Adrenal gland (tissue), 19 donors: ENCODE results near the gene RCC2. TPM values are rescaled to one million over a fixed set of nuclear protein-coding genes. Genes with fewer than 3 reads are reported as not detected.
"Not testable (repeated sequence)": the region's sequence is repeated elsewhere in the genome, so short reads cannot be mapped to it uniquely, and the experiment has no call there.

Experiments used
- DNase-seq, 7 donors: peaks; one replicate each; pipeline ENCODE4 v3.0.0-alpha.2; 2019 to 2020
- H3K27ac ChIP-seq, 5 donors: fragments of 200-600 bp; sonication (generic) in 4 of 5; 1 replicate in 3 of 5; 2 replicates in 2 of 5; pipeline versions ENCODE4 v1.5.1 to v1.8.0; 2016 to 2020; ENCODE audit warnings: mild to moderate bottlenecking in 1 of 5
- H3K27me3 ChIP-seq: fragments of 200-600 bp; 2 replicates; pipeline ENCODE4 v1.8.0; 2021
- H3K36me3 ChIP-seq, 2 donors: fragments of 200-600 bp; replicated peaks in 1 of 2; 1 replicate in 1 of 2; 2 replicates in 1 of 2; pipeline versions ENCODE4 v1.5.1 to v1.8.0; 2018 to 2022
- H3K4me1 ChIP-seq, 2 donors: fragments of 200-600 bp; replicated peaks in 1 of 2; 1 replicate in 1 of 2; 2 replicates in 1 of 2; pipeline versions ENCODE4 v1.5.1 to v1.8.0; 2018 to 2021
- H3K4me3 ChIP-seq, 4 donors: fragments of 200-600 bp; sonication (generic) in 3 of 4; one replicate each; pipeline ENCODE4 v1.5.1; 2016 to 2018
- H3K9me3 ChIP-seq, 3 donors: fragments of 200-600 bp; sonication (generic) in 1 of 3; replicated peaks in 1 of 3; 1 replicate in 2 of 3; 2 replicates in 1 of 3; pipeline versions ENCODE4 v1.5.1 to v1.8.0; 2016 to 2021
- POLR2A ChIP-seq, 2 donors: fragments of 450-650 bp; IDR thresholded peaks; one replicate each; pipeline ENCODE4 v1.6.1; 2017; ENCODE audit warnings: antibody characterized with exemption in 2 of 2, mild to moderate bottlenecking in 2 of 2, moderate library complexity in 1 of 2
- WGBS, 4 donors: extraction: QIAGEN DNeasy Blood & Tissue Kit in 2 of 4; methylation state at CpG; one replicate each; pipeline versions ENCODE4 v1.1.5 to v1.1.7; 2013 to 2017; 5-methylcytosine and 5-hydroxymethylcytosine counted together
- intact Hi-C, 2 donors: fragments of 100-400 bp; cut with DNase I; formaldehyde crosslinking; loops; one replicate each; pipeline versions ENCODE4 v1.14.1 to v1.15.0; 2022 to 2023
- long read RNA-seq, 10 donors: library from polyadenylated mRNA in 3 of 10; unstranded in 2 of 10; stranded (forward) in 1 of 10; transcript quantifications; one replicate each; pipeline ENCODE4 v2.0.0 and lab custom pipeline, GENCODE V29; 2021 to 2026
- polyA plus RNA-seq, 3 donors: library from polyadenylated mRNA; stranded (reverse); fragments of 200-250 nt in 2 of 3; fragments of 350-450 nt in 1 of 3; fragmentation: Illumina TruSeq in 1 of 3; extraction: RNeasy Lipid Tissue Mini Kit (QIAGEN cat#74804) in 1 of 3; gene quantifications; one replicate each; pipeline ENCODE4 v1.2.3, GENCODE V29; 2013 to 2014
- total RNA-seq, 9 donors: library from RNA; depleted of rRNA in 4 of 9; stranded (reverse); fragments of >200 nt in 4 of 9; fragments of 120-200 nt in 1 of 9; fragmentation: NEBNext Ultra II Directional in 1 of 9; extraction: Animal tissue kit (Norgen Biotek cat#: 25700) in 1 of 9; gene quantifications; one replicate each; pipeline versions ENCODE4 v1.1.0 to v1.2.4, GENCODE V29; 2013 to 2023
- TF ChIP-seq, protein P1 (sequence below), 6 experiments: fragments of 450-650 bp in 4 of 6; fragments of 200-600 bp in 2 of 6; sonication (generic) in 1 of 6; IDR thresholded peaks; 1 replicate in 5 of 6; 2 replicates in 1 of 6; pipeline versions ENCODE4 v1.5.1 to v1.8.0; 2016 to 2021; ENCODE audit warnings: antibody characterized with exemption in 6 of 6, mild to moderate bottlenecking in 2 of 6, moderate library complexity in 1 of 6
- donor health status: healthy with polysubstance abuse.
- donor health status: Bipolar disorder and iron deficiency.
- donor health status: DM: yes; HTN: yes; CAD: no.
- donor health status: DM: no; HTN: no; CAD: no.
- donor health status: DM: no; HTN: no; CAD: no.
- donor health status: DM: yes; HTN: yes; CAD: no.

Gene RCC2
- total RNA-seq (10 to 100 TPM; 23.5 to 38.3 (median 30.6) TPM), polyA plus RNA-seq (10 to 100 TPM; 19.3 to 30.2 (median 26.7) TPM)
- long read RNA-seq, donor 1, full-length matches to known transcripts, result 6 of 6 reads
- long read RNA-seq, donor 1, partial matches to known transcripts, result 0 of 6 reads
- long read RNA-seq, donor 1, other reads (novel, unspliced or antisense), result 0 of 6 reads
- long read RNA-seq, donor 2, full-length matches to known transcripts, result 3 of 3 reads
- long read RNA-seq, donor 2, partial matches to known transcripts, result 0 of 3 reads
- long read RNA-seq, donor 2, other reads (novel, unspliced or antisense), result 0 of 3 reads
- long read RNA-seq, donor 3, full-length matches to known transcripts, result 3 of 3 reads
- long read RNA-seq, donor 3, partial matches to known transcripts, result 0 of 3 reads
- long read RNA-seq, donor 3, other reads (novel, unspliced or antisense), result 0 of 3 reads
- long read RNA-seq, donor 4, partial matches to known transcripts, result 0 of 1 reads
- long read RNA-seq, donor 4, other reads (novel, unspliced or antisense), result 1 of 1 reads
- long read RNA-seq, donor 5, full-length matches to known transcripts, result 29 of 43 reads
- long read RNA-seq, donor 5, partial matches to known transcripts, result 2 of 43 reads
- long read RNA-seq, donor 5, other reads (novel, unspliced or antisense), result 12 of 43 reads
- long read RNA-seq, donor 6, partial matches to known transcripts, result 0 of 6 reads
- long read RNA-seq, donor 6, other reads (novel, unspliced or antisense), result 6 of 6 reads
- long read RNA-seq, donor 7, full-length matches to known transcripts, result 2 of 2 reads
- long read RNA-seq, donor 7, partial matches to known transcripts, result 0 of 2 reads
- long read RNA-seq, donor 7, other reads (novel, unspliced or antisense), result 0 of 2 reads
- long read RNA-seq, donor 8, full-length matches to known transcripts, result 12 of 12 reads
- long read RNA-seq, donor 8, partial matches to known transcripts, result 0 of 12 reads
- long read RNA-seq, donor 8, other reads (novel, unspliced or antisense), result 0 of 12 reads
- long read RNA-seq, donor 9, full-length matches to known transcripts, result 5 of 5 reads
- long read RNA-seq, donor 9, partial matches to known transcripts, result 0 of 5 reads
- long read RNA-seq, donor 9, other reads (novel, unspliced or antisense), result 0 of 5 reads
- long read RNA-seq, donor 10, full-length matches to known transcripts, result 2 of 2 reads
- long read RNA-seq, donor 10, partial matches to known transcripts, result 0 of 2 reads
- long read RNA-seq, donor 10, other reads (novel, unspliced or antisense), result 0 of 2 reads

DNA sequence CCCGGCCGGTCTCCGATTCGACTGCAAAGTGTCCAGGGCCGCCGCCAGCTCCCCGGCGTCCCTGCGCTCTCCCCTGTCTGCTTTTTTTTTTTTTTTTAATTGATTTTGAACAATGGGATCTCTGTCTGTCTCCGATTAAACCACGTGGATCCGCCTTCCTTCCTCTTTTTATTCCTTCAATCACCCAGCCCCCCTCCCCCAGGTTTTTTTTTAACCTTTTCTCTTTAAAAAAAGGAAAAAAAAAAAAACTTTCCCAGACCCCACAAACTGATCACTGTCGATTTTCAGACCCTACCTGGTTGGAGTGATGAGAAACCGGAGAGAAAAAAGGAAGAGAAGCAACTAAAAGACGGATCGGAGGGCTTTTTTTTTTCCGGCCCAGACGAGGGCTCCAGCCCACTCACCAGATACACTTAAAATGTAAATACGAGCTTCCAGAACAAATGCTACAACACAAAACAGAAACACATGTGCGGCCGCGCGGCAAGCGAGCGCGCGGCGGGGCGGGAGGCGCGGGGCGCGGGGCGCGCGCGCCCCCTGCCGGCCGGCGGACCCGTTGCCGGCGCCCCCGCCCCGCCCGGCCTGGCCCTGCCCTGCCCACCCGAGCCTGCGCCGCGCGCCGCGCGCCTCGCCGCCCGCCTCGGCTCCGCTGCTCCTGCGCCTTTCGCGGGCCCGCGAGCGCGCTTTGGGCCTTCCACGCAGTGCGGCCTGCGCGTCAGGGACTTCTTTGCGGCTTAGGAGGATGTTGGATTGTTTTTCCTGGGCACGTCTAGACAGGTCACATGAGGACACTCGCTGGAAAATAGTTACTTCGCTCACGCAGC is at the start of gene RCC2:
TSS of gene RCC2 (minus strand) at position 428 of the 824 bp plus-strand sequence. CDS start 1,163 bp downstream, outside the sequence.
- Histone ChIP-seq H3K4me1 (peaks cover 11 to 21% of the 10 kb centered on the region in 2 donors), H3K27me3 (no peaks in the 10 kb centered on the region), H3K27ac (peak within 1 kb of the TSS in 4 of 5 donors; percentile 70 to 96 (median 76)), H3K4me3 (peak within 1 kb of the TSS; percentile 18 to 88 (median 73)), H3K36me3 (peaks cover 0 to 1% of the 10 kb centered on the region in 2 donors), H3K9me3 (no peaks in the 10 kb centered on the region)
- DNase-seq, result peak; percentile 63 to 86 (median 73)
- TF ChIP-seq, protein P1, sequence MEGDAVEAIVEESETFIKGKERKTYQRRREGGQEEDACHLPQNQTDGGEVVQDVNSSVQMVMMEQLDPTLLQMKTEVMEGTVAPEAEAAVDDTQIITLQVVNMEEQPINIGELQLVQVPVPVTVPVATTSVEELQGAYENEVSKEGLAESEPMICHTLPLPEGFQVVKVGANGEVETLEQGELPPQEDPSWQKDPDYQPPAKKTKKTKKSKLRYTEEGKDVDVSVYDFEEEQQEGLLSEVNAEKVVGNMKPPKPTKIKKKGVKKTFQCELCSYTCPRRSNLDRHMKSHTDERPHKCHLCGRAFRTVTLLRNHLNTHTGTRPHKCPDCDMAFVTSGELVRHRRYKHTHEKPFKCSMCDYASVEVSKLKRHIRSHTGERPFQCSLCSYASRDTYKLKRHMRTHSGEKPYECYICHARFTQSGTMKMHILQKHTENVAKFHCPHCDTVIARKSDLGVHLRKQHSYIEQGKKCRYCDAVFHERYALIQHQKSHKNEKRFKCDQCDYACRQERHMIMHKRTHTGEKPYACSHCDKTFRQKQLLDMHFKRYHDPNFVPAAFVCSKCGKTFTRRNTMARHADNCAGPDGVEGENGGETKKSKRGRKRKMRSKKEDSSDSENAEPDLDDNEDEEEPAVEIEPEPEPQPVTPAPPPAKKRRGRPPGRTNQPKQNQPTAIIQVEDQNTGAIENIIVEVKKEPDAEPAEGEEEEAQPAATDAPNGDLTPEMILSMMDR (IDR thresholded peaks at IDR 0.05), result peak in 1 of 6 experiments; percentile 42
- TF ChIP-seq POLR2A (IDR thresholded peaks at IDR 0.05), result peak in 1 of 2 donors; percentile 44
- intact Hi-C loops, result no loop called here
- 0 to 1% (median 0%) methylated on average over 26 to 74 of the region's 75 CpGs for WGBS, 4 donors

DNA sequence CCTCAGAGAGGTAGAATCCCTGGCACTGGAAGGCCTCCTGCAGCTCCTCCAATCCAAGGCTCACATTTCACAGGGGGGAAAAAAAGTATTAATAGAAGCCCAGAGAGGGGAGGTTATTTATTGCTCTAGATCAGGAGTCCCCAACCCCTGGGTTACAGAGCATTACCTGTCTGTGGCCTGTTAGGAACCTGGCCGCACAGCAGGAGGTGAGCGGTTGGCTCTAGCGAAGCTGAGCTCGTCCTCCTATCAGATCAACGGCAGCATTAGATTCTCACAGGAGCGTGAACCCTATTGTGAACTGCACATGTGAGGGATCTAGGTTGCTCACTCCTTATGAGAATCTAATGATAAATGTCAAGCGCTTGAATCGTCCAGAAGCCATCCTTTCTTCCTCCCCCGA is 46.8 kb upstream of the RCC2 start:
- Histone ChIP-seq H3K27me3 (no peaks in the 10 kb centered on the region), H3K27ac (no peak overlapping the region), H3K4me1 (no peaks in the 10 kb centered on the region), H3K9me3 (no peaks in the 10 kb centered on the region), H3K4me3 (no peak overlapping the region), H3K36me3 (no peaks in the 10 kb centered on the region)
- intact Hi-C loops, result loop anchor here (5.0 to 10.0 kb wide), 2 partner anchors 61 to 64 kb away; no protein-coding TSS in a partner anchor
- no peak for DNase-seq
- WGBS, 4 donors, result 75 to 84% (median 81%) methylated on average over 9 of the region's 9 CpGs
- TF ChIP-seq POLR2A (IDR thresholded peaks at IDR 0.05), result no peak
- TF ChIP-seq, protein P1 (IDR thresholded peaks at IDR 0.05), result no peak

DNA sequence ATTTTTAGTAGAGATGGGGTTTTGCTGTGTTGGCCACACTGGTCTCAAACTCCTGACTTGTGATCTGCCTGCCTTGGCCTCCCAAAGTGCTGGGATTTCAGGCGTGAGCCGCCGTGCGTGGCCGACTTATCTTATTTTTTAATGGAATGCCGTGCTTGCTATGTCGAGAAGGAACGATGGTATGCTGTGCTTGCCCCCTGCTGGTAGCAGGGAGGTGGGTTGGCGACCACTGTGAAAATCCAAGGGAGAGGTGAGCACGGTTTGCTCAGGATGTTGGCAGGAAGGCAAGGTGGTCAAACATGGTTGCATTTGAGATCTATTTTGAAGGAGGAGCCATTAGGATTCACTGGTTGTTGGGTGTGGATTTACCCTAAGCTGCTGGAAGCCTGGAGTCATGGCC is 45.8 kb upstream of the RCC2 start:
- no peaks in the 10 kb centered on the region for H3K27me3 ChIP-seq
- no peak overlapping the region for H3K27ac ChIP-seq
- H3K4me3 ChIP-seq, result no peak overlapping the region
- no peaks in the 10 kb centered on the region for H3K4me1 ChIP-seq
- no peaks in the 10 kb centered on the region for H3K9me3 ChIP-seq
- no peaks in the 10 kb centered on the region for H3K36me3 ChIP-seq
- intact Hi-C loops, result loop anchor here (5.0 to 10.0 kb wide), 2 partner anchors 60 to 63 kb away; no protein-coding TSS in a partner anchor
- no peak for TF ChIP-seq POLR2A (IDR thresholded peaks at IDR 0.05)
- TF ChIP-seq, protein P1 (IDR thresholded peaks at IDR 0.05), result peak in 5 of 6 experiments; percentile 13 to 51 (median 38)
- peak in 3 of 7 donors; percentile 27 to 41 (median 33) for DNase-seq
- 41 to 60% (median 55%) methylated on average over 10 of the region's 10 CpGs for WGBS, 4 donors

DNA sequence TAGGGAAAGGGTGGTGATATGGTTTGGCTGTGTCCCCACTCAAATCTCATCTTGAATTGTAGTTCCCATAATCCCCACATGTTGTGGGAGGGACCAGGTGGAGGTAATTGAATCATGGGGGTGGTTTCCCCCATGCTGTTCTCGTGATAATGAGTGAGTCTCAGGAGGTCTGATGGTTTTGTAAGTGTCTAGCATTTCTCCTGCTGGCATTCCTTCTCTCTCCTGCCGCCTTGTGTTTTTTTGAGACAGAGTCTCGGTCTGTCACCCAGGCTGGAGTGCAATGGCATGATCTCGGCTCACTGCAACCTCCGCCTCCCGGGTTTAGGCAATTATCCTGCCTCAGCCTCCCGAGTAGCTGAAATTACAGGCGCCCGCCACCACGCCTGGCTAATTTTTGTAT is 42.5 kb upstream of the RCC2 start:
- intact Hi-C loops, result loop anchor here in 1 of 2 donors (10.0 kb wide), 1 partner anchor 57 kb away; no protein-coding TSS in a partner anchor
- H3K27ac ChIP-seq, H3K27me3 ChIP-seq, DNase-seq, H3K4me3 ChIP-seq, H3K4me1 ChIP-seq, H3K9me3 ChIP-seq, H3K36me3 ChIP-seq: not testable (repeated sequence)
- WGBS, 4 donors, result 82 to 92% (median 83%) methylated on average over 10 of the region's 10 CpGs
